Measurements from ENCODE around the gene TRIM9.
"Not testable (repeated sequence)": the region's sequence is repeated elsewhere in the genome, so short reads cannot be mapped to it uniquely, and the experiment has no call there.

TRIM9 gene

GRCh38 chr14:51002406-51002999 lies 92.4 kb downstream of the TRIM9 start:
- no peak for FAIRE-seq

GRCh38 chr14:51000566-51000965 lies 94.3 kb downstream of the TRIM9 start:
- FAIRE-seq: no peak

- FAIRE-seq: no peak
Observed at GRCh38 chr14:50999726-51000125, 95.2 kb downstream of the TRIM9 start.

GRCh38 chr14:50998612-50999011 lies 96.3 kb downstream of the TRIM9 start:
- no peak for FAIRE-seq

- FAIRE-seq: no peak
Observed at GRCh38 chr14:50997712-50998111, 97.2 kb downstream of the TRIM9 start.

GRCh38 chr14:50994158-50994557 lies 100.7 kb downstream of the TRIM9 start:
- not testable (repeated sequence) for FAIRE-seq

GRCh38 chr14:50985859-50986331 lies 109.0 kb downstream of the TRIM9 start:
- FAIRE-seq: no peak

- no peak for FAIRE-seq
Observed at GRCh38 chr14:50985124-50985858, 109.6 kb downstream of the TRIM9 start.

GRCh38 chr14:50984036-50984710 lies 110.7 kb downstream of the TRIM9 start:
- no peak for FAIRE-seq

- FAIRE-seq: no peak
Observed at GRCh38 chr14:50979941-50980850, 114.7 kb downstream of the TRIM9 start.

- no peak for FAIRE-seq
Observed at GRCh38 chr14:50978888-50979287, 116.0 kb downstream of the TRIM9 start.

GRCh38 chr14:50978529-50978871 lies 116.4 kb downstream of the TRIM9 start:
- FAIRE-seq: no peak

- no peak for FAIRE-seq
Observed at GRCh38 chr14:50977863-50978528, 116.9 kb downstream of the TRIM9 start.

GRCh38 chr14:50974118-50974517 lies 120.8 kb downstream of the TRIM9 start:
- FAIRE-seq: no peak

- FAIRE-seq: no peak
Observed at GRCh38 chr14:50972734-50973133, 122.2 kb downstream of the TRIM9 start.

- no peak for FAIRE-seq
Observed at GRCh38 chr14:50970886-50971781, 123.8 kb downstream of the TRIM9 start.

GRCh38 chr14:50967790-50968189 lies 127.1 kb downstream of the TRIM9 start:
- FAIRE-seq: no peak

- no peak for FAIRE-seq
Observed at GRCh38 chr14:50967103-50967502, 127.8 kb downstream of the TRIM9 start.

- FAIRE-seq: no peak
Observed at GRCh38 chr14:50964683-50965390, 130.1 kb downstream of the TRIM9 start.

- FAIRE-seq: no peak
Observed at GRCh38 chr14:50963919-50964318, 131.0 kb downstream of the TRIM9 start.

Data from colon (tissue), 2 donors.